Bone marrow (tissue), 2 donors: ENCODE measurements around the gene CDH26.

ENCODE experiments used
- DNase-seq, 2 donors: peaks; one replicate each; lab custom pipeline; 2025; lab: John Stamatoyannopoulos, UW

The CDH26 gene

GRCh38 chr20:60046860-60047259, 88.6 kb downstream of the CDH26 start:
- no peak for DNase-seq

GRCh38 chr20:60048634-60049521, 90.7 kb downstream of the CDH26 start:
- no peak for DNase-seq

- no peak for DNase-seq
Measured at GRCh38 chr20:60049601-60050000, 91.4 kb downstream of the CDH26 start.

- DNase-seq, result no peak
Measured at GRCh38 chr20:60050193-60050947, 92.1 kb downstream of the CDH26 start.

- no peak for DNase-seq
Measured at GRCh38 chr20:60051911-60052310, 93.7 kb downstream of the CDH26 start.

- no peak for DNase-seq
Measured at GRCh38 chr20:60052322-60052721, 94.1 kb downstream of the CDH26 start.

- DNase-seq, result no peak
Measured at GRCh38 chr20:60053125-60053817, 95.0 kb downstream of the CDH26 start.

GRCh38 chr20:60053818-60054190, 95.6 kb downstream of the CDH26 start:
- no peak for DNase-seq

GRCh38 chr20:60054716-60055634, 96.8 kb downstream of the CDH26 start:
- peak in 1 of 2 donors; percentile 33 for DNase-seq

- peak; percentile 21 to 59 for DNase-seq
Measured at GRCh38 chr20:60055740-60056139, 97.5 kb downstream of the CDH26 start.

- DNase-seq, result no peak
Measured at GRCh38 chr20:60056407-60057122, 98.3 kb downstream of the CDH26 start.

GRCh38 chr20:60057123-60057865, 99.1 kb downstream of the CDH26 start:
- peak; percentile 38 to 87 for DNase-seq

GRCh38 chr20:60057866-60058807, 99.9 kb downstream of the CDH26 start:
- DNase-seq, result peak; percentile 33 to 84

- DNase-seq, result no peak
Measured at GRCh38 chr20:60058879-60059278, 100.7 kb downstream of the CDH26 start.

- DNase-seq, result no peak
Measured at GRCh38 chr20:60060006-60060557, 101.9 kb downstream of the CDH26 start.

GRCh38 chr20:60060593-60060992, 102.4 kb downstream of the CDH26 start:
- no peak for DNase-seq

- DNase-seq, result no peak
Measured at GRCh38 chr20:60062431-60063047, 104.3 kb downstream of the CDH26 start.

GRCh38 chr20:60063048-60063451, 104.8 kb downstream of the CDH26 start:
- no peak for DNase-seq
